NCI-H1436 treated with DMSO at 0.1 percent for 48 hours (cell line): ENCODE results near the gene PACSIN2.
"Not testable (repeated sequence)": the region's sequence is repeated elsewhere in the genome, so short reads cannot be mapped to it uniquely, and the experiment has no call there.

Experiments used
- DNase-seq: peaks from one replicate; lab custom pipeline; 2025; lab: John Stamatoyannopoulos, UW

The PACSIN2 gene

GRCh38 chr22:42926104-42926503, 88.8 kb downstream of the PACSIN2 start:
- no peak for DNase-seq

- no peak for DNase-seq
These were observed 89.4 kb downstream of the PACSIN2 start for GRCh38 chr22:42925598-42925997.

DNA sequence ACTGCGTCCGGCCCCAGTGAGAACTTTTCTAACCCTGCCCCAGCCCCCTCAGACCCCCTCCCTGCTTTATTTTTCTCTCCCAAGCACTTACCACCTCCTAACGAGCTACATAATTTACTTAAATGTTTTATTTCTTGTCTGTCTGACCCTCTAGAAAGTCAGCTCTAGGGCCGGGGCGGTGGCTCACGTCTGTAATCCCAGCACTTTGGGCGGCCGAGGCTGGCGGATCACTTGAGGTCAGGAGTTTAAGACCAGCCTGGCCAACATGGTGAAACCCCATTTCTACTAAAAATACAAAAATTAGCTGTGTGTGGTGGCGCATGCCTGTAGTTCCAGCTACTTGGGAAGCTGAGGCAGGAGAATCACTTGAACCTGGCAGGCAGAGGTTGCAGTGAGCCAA, 89.9 kb downstream of the PACSIN2 start:
- DNase-seq: not testable (repeated sequence)

DNA sequence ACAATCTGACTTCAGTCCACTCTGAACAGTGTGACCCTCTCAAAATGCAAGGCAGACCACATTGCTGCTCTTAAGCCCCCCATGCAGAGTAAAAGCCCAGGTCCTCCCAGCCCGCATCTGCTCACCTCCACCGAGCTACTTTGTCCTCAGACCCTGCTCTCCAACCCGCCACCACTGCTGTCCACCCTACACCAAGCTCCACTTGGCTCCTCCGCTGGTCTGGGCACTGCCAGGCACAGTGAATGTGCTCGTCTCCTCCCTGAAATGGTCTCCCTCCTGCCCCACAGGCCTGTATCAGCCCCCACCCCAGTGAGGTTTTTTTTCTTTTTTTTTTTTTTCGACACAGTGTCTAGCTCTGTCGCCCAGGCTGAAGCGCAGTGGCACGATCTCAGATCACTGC, 90.5 kb downstream of the PACSIN2 start:
- no peak for DNase-seq

- no peak for DNase-seq
These were observed 92.4 kb downstream of the PACSIN2 start for GRCh38 chr22:42922374-42923191.

DNA sequence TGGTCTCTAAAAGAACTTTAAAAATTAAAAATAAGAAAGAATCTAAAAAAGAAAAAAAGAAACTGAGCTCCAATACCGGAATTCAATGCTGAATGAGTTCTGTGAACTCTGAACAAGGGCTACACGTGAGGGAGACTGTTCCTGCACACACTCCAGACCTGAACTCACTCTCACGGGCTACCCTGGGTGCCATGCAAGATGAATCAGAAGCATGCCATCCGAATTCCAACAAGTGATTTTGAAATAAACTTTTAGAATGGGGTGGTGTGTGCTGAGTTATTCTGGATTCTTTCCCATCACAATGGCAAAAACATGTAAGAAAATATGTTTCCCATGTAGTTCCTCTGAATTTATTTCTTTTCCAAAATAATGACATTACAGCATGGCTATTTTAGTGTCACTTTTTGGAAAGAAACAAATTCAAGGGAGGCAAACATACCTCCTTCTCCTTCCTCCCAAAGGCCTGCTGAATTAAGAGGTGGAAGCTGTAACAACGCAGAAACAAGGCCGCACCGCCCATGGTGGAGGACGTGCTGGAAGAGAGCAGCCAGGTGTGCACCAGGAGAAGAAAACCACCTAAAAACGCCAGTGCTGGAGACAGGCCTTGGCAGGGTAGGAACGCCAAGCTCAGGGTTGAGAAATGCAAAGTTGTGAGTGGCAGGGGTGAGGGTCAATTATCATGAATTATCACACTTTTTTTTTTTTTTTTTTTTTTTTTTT, 94.7 kb downstream of the PACSIN2 start:
- DNase-seq: no peak

- DNase-seq: no peak
These were observed 95.8 kb downstream of the PACSIN2 start for GRCh38 chr22:42919199-42919598.

DNA sequence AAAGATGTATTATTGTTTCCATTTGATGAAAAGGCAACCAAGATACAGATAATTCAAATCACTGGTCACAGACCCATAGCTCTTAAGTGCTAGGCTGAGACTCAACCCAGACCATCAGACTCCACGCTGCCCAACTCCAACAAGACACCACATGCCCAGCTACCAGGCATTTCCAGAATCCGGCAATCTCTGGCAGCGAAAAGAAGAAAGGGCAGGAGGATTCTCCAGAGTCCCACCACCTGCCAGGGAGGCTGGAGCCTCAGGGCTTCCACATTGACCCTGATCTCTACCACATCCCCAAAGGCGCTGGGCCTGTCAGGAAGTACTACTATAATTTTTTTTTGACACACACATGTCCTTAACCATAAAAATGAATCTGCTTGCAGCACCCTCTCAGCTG, 96.4 kb downstream of the PACSIN2 start:
- no peak for DNase-seq

- not testable (repeated sequence) for DNase-seq
These were observed 97.6 kb downstream of the PACSIN2 start for GRCh38 chr22:42917358-42917757.

DNA sequence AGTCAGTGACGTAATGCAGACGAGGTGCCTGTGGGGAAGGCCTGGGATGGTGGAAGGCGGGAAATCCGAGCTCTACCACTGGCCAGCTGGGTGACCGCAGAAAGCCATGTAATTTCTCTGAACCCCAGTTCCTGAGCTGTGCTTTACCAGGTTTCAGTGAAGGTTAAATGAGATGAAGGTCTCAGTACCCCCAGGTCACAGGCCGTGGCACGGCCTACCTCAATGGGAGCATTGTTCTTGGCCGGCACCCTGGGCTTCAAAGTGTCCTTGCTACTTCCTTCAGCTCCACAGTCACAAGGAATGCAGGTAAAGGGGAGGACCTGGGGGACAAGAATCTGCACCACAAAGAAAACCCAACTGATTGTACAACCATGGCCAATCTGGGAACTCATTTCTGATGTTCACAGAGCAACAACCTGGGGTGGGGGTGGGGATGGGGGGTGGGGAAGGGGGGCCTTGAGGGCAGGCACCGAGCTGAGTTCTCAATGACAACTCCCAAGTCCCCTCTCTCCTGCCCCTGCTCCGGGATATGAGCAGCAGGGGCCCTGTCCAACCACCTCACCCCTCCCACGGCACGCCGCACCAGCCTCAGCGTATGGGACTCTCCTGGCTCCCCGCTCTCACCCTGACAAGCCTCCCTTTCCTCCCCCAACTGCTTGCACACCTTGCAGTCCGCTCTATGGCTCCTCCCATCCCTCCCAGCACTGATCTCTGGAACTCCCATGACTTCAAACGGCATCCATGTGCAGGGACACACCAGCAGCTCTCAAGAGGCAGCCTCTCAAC, 98.8 kb downstream of the PACSIN2 start:
- DNase-seq: no peak

- DNase-seq: no peak
These were observed 100.4 kb downstream of the PACSIN2 start for GRCh38 chr22:42914511-42915076.

DNA sequence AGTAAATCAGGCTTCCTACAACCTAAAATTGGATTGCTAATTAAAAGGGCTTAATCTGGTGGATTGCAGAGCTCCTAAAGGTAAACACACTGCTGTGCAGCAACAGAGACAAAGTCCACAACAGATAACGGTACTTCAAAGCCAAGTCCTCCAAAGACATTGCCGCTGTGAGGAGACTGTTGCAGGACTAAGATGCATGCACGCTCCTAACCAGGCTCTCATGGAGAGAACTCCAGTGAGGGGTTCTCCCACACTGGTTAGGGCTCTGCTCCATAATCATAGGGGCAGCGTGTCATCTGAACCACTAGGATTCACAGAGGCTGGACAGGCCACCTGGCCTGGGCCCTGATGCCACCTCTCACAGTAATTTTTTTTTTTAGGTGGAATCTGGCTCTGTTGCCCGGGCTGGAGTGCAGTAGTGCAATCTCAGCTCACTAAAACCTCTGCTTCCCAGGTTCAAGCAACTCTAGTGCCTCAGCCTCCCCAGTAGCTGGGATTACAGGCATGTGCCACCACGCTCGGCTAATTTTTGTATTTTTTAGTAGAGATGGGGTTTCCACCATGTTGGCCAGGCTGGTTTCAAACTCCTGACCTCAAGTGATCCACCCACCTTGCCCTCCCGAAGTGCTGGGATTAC, 101.0 kb downstream of the PACSIN2 start:
- DNase-seq: no peak

DNA sequence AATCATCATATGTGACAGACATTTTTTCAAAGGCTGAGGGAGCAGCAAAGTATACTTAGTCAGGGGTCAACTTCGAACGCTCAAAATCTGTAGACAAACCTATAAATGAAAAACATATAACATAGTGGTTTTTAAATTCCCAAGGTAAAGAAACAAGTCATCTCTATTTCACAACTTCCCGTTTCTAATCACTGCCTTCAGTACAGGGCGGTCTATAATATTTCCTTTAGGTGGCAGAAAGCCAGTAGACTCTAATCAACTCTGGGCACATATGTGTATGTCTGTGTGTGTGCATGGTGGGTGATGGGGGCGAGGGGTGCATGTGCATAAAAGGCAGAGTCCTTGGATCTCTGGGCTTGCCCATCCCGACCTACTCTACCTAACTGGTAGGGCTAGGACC, 102.9 kb downstream of the PACSIN2 start:
- no peak for DNase-seq

- DNase-seq: no peak
These were observed 104.6 kb downstream of the PACSIN2 start for GRCh38 chr22:42910221-42910942.

DNA sequence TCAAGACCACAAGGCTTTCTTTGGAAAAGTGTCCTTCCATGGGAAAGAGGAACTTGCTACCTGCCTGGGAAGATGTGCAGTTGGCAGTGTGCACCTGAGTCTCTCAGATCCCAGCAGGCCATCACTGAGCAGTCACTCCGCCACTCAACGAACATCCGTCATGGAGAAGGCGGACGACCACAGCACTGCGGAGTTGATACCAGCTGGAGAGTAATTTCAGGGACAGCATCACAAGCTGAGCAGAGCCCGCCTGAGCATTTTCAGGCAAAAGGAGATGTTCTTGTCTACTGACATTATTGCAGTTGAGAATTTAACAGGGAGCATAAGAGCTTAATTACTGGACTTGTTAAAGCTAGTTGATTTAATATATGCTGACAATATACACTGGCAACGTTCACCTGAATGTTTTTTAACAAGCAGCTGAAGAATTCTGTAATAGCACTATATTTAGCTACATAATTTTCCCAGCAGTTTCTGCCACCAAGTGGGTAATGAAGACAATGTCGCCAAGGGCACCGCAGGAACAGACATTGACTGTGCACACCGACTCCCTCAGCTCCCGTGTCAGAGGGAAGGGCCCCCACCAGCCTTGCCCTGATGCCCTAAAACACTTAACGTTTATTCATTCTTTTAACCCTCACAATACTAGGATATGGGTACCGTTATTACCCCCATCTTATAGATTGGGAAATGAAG, 105.4 kb downstream of the PACSIN2 start:
- no peak for DNase-seq

DNA sequence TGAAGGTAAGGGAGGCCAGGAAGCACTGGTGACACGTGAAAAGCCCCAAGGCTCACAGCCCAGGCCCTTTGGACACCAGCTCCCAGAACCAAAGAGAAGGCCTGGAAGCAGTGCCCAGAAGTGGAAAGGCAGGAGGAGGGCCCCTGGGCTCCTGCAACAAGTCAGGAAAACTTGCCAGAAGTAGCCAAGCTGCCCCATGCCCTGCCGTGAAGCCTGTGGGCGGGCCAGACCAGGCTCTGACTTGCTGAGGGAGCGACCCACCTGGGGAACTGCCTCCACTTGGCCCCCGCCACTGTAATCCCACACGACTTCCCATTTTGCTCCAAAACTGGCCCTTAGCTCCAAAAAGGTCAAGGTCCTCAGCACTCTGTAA, 106.6 kb downstream of the PACSIN2 start:
- no peak for DNase-seq

GRCh38 chr22:42907404-42908373, 107.3 kb downstream of the PACSIN2 start:
- DNase-seq: no peak

DNA sequence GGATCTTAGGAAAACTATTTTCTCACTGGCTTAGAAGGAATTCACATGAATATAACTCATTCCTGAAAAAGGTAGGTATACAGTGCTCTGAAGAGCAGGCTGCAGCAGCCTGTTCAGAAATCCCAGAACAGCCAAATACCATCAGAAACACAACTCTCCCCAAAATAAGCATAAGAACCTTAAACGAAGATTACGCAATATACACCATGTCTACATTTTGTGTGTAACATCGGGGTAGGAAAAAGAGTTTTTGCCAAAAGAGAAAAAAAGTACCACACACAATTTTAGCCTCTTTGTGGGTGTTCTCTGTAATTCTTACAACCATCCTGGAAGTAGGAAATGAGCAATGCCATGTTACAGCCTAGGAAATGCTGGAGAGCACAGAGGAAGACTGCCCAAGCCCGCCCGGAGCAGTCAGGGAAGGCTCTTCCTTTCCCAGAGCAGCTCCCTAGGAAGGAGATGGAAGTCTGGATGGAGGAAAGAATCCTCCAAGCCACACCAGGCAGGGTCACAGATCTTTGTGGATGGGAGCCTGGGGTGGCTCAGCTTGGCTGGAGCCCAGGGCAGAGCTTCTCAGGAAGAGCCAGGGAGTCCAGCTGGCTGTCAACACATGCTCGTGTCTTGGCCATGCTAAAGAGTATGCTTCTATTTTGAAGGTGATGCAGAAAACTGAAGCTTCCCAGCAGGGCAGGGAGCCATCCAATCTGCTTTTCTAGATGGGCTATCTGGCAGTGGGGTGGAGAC, 108.2 kb downstream of the PACSIN2 start:
- no peak for DNase-seq
